ENCODE data around the gene NRL.

DNA sequence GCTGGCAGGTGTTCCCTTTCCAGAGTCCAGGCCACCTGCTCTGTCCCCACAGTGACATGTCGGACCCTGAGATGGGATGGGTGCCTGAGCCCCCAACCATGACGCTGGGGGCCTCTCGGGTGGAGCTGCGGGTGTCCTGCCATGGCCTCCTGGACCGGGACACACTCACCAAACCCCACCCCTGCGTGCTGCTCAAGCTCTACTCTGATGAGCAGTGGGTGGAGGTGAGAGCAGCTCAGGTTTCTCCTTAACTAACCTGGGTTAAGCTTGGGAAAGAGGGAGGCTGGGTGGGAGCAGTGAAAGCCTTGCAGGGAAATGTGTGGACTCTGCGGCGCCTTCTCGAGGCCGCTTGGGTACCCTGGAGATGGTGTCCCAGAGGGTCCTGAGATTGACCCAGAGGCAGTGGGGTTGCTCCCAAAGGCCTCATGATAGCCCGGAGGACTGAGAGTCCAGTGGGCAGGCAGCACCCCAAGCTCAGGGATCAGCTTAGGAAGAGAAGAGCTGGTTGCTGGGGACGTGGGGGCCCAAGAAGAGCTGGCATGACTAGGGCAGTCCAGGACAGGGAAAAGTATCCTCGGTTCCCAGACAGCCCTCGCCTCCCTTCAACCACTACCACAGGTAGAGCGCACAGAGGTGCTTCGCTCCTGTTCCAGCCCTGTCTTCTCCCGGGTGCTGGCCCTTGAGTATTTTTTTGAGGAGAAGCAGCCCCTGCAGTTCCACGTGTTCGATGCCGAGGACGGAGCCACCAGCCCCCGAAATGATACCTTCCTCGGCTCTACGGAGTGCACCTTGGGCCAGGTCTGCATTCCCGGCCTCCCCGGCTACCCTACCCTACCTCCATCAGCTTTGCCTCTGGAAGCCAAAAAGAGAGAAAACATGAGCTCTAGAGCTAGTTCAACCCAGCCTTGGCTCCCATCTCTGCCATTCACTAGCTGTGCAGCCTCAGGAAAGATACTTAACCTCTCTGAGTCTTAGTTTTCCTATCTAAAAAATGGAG lies 41.6 kb downstream of the NRL start:
- TF ChIP-seq GATA2 (IDR thresholded peaks at IDR 0.05; ENCODE audit: low read depth, low read length) (no peak), GATA3 (IDR thresholded peaks at IDR 0.05; ENCODE audit: low read depth, low read length) (no peak)

All from SH-SY5Y (cell line).